ENCODE data around the gene PRPF6.

DNA sequence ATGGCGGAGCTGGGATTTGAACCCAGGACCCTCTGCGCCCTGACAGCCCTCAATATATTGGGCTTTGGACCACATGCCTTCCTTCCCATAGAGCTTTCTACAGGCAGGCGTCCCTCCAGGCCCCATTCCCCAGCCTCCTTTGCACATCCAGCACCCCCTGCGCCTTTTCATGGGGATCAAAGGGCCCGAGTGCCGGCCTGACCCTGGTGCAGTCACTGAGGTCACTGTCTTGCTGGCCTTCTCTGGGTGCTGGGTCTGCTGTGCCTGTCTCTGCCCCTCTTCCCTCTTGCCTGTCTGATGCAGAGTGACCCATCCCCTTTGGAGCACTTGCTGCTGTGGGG is 100.7 kb downstream of the PRPF6 start:
- TF ChIP-seq, protein P1, sequence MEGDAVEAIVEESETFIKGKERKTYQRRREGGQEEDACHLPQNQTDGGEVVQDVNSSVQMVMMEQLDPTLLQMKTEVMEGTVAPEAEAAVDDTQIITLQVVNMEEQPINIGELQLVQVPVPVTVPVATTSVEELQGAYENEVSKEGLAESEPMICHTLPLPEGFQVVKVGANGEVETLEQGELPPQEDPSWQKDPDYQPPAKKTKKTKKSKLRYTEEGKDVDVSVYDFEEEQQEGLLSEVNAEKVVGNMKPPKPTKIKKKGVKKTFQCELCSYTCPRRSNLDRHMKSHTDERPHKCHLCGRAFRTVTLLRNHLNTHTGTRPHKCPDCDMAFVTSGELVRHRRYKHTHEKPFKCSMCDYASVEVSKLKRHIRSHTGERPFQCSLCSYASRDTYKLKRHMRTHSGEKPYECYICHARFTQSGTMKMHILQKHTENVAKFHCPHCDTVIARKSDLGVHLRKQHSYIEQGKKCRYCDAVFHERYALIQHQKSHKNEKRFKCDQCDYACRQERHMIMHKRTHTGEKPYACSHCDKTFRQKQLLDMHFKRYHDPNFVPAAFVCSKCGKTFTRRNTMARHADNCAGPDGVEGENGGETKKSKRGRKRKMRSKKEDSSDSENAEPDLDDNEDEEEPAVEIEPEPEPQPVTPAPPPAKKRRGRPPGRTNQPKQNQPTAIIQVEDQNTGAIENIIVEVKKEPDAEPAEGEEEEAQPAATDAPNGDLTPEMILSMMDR (IDR thresholded peaks at IDR 0.05): no peak
- TF ChIP-seq POLR2A (IDR thresholded peaks at IDR 0.05): no peak
